BE2C (cell line): ENCODE results near the gene RNF152.

Source experiments
- DNase-seq: peaks from one replicate; pipeline ENCODE4 v3.0.0-alpha.2; 2020
- H3K27me3 ChIP-seq: fragments of 250-450 bp; sonication (Bioruptor Pico); 2 replicates; pipeline ENCODE4 v1.5.1; 2020; ENCODE audit warnings: mild to moderate bottlenecking
- H3K36me3 ChIP-seq: fragments of 250-450 bp; sonication (Bioruptor Pico); 2 replicates; pipeline ENCODE4 v1.5.1; 2020; ENCODE audit warnings: mild to moderate bottlenecking
- H3K4me1 ChIP-seq: fragments of 250-450 bp; sonication (Bioruptor Pico); 2 replicates; pipeline ENCODE4 v1.5.1; 2020
- H3K4me3 ChIP-seq: 2 replicates; pipeline ENCODE4 v1.5.1; 2011; ENCODE audit warnings: low read depth, low read length
- H3K9me3 ChIP-seq: fragments of 250-450 bp; sonication (Bioruptor Pico); 2 replicates; pipeline ENCODE4 v1.5.1; 2020
- CTCF ChIP-seq: IDR thresholded peaks from 2 replicates; pipeline ENCODE4 v1.5.1; 2012; ENCODE audit warnings: mild to moderate bottlenecking, low read depth, low read length

RNF152 gene

GRCh38 chr18:61772293-61772848, 120.4 kb downstream of the RNF152 start:
- Histone ChIP-seq H3K27me3 (no peaks in the 10 kb centered on the region), H3K4me1 (no peaks in the 10 kb centered on the region), H3K4me3 (no peak overlapping the region), H3K9me3 (no peaks in the 10 kb centered on the region), H3K36me3 (no peaks in the 10 kb centered on the region)
- DNase-seq, result no peak
- no peak for TF ChIP-seq CTCF

- no peaks in the 10 kb centered on the region for H3K36me3 ChIP-seq
- no peaks in the 10 kb centered on the region for H3K27me3 ChIP-seq
- no peak for DNase-seq
- no peak for TF ChIP-seq CTCF
- H3K4me3 ChIP-seq, result no peak overlapping the region
- no peaks in the 10 kb centered on the region for H3K4me1 ChIP-seq
- H3K9me3 ChIP-seq, result no peaks in the 10 kb centered on the region
These were observed 120.9 kb downstream of the RNF152 start for GRCh38 chr18:61771861-61772260.

- no peak overlapping the region for H3K4me3 ChIP-seq
- no peaks in the 10 kb centered on the region for H3K36me3 ChIP-seq
- no peaks in the 10 kb centered on the region for H3K9me3 ChIP-seq
- DNase-seq, result no peak
- H3K27me3 ChIP-seq, result no peaks in the 10 kb centered on the region
- H3K4me1 ChIP-seq, result no peaks in the 10 kb centered on the region
- TF ChIP-seq CTCF, result no peak
These were observed 122.5 kb downstream of the RNF152 start for GRCh38 chr18:61770279-61770678.

- TF ChIP-seq CTCF, result no peak
- Histone ChIP-seq H3K36me3 (no peaks in the 10 kb centered on the region), H3K4me3 (no peak overlapping the region), H3K4me1 (no peaks in the 10 kb centered on the region), H3K27me3 (no peaks in the 10 kb centered on the region), H3K9me3 (no peaks in the 10 kb centered on the region)
- DNase-seq, result no peak
These were observed 126.4 kb downstream of the RNF152 start for GRCh38 chr18:61766266-61766884.

- H3K4me1 ChIP-seq, result no peaks in the 10 kb centered on the region
- H3K4me3 ChIP-seq, result no peak overlapping the region
- H3K9me3 ChIP-seq, result no peaks in the 10 kb centered on the region
- H3K36me3 ChIP-seq, result no peaks in the 10 kb centered on the region
- no peak for TF ChIP-seq CTCF
- no peaks in the 10 kb centered on the region for H3K27me3 ChIP-seq
- no peak for DNase-seq
These were observed 127.7 kb downstream of the RNF152 start for GRCh38 chr18:61765097-61765496.

- Histone ChIP-seq H3K36me3 (no peaks in the 10 kb centered on the region), H3K4me3 (no peak overlapping the region), H3K27me3 (no peaks in the 10 kb centered on the region), H3K9me3 (no peaks in the 10 kb centered on the region), H3K4me1 (no peaks in the 10 kb centered on the region)
- no peak for DNase-seq
- no peak for TF ChIP-seq CTCF
These were observed 128.4 kb downstream of the RNF152 start for GRCh38 chr18:61764381-61764780.
